GM19397 (cell line): ENCODE measurements around the gene RNF183.

Experiments used
- ATAC-seq: cut with Tn5 transposase; IDR thresholded peaks from one replicate; pipeline ENCODE4 v1.9.1; 2021; ENCODE audit warnings: mild to moderate bottlenecking, moderate library complexity; ENCODE audit not compliant: unreplicated experiment

RNF183 gene

DNA sequence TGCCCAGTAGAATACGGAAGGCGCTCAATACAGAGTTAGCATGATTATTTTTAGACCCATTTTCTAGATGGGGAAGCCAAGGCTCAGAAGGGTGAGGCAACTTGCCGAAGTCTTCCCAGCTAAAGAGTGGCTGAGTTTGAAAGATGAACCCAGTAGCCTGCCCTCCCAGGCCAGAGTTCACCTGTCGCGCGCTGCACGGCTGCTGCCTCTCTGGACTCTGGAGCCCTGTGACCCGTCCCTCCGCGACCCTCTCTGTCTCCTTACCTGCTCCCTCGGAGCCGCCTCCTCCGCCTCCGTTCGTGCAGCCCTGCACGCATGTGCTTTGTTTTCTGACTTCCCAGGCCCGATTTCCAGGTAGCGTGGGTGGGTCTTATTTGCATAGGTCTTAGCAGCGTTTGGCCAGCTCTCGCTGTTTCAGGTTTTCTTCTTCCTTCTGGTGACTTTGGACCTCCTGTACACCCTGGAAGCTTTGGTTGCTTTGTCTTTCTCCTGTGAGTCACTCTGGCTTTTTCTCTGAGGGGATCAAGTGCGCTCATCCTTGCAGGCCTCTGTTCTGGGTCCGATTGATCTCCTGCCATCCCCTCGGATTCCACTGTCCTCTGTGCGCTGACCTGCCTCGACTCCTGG is at the start of gene RNF183:
TSS of gene RNF183 (minus strand) at position 585 of the 627 bp plus-strand sequence. CDS start 5,192 bp downstream, outside the sequence.
- ATAC-seq, result no peak

GRCh38 chr9:113352411-113352810 is 49.2 kb upstream of the RNF183 start:
- no peak for ATAC-seq

DNA sequence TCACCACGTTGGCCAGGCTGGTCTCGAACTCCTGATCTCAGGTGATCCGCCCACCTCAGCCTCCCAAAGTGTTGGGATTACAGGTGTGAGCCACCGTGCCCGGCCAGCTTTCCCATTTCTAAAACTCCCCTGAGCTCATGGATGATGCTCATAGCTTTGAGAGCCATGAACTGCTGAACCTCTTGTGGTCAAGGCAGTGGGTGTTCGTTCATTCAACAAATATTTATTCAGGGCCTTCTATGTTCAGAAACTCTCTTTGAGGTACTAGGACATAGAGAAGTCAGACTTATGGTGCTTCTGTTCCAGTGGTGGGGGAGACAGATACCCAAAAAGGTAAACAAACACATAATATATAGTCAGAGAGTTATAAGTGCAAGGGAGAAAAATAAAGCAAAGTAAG is 48.8 kb upstream of the RNF183 start:
- ATAC-seq, result no peak

DNA sequence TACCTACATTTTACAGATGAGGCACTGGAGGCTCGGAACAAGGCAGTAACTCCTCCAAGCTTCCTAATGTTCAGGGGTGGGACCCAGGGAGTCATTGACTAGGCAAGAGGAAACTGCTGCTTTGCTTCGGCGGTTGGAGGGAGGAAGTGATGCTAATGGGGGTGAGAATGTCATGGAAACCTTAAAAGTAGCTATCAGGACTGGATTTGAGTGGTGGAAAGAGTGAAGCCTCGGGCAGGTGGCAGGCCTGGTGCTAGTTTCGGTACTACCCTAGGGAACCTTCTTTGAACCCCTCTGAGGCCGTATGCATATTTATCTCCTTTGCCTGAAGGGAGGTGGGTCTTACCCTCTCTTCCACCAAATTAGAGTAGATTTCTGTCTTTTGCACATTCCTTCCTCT is 47.8 kb upstream of the RNF183 start:
- ATAC-seq, result no peak

DNA sequence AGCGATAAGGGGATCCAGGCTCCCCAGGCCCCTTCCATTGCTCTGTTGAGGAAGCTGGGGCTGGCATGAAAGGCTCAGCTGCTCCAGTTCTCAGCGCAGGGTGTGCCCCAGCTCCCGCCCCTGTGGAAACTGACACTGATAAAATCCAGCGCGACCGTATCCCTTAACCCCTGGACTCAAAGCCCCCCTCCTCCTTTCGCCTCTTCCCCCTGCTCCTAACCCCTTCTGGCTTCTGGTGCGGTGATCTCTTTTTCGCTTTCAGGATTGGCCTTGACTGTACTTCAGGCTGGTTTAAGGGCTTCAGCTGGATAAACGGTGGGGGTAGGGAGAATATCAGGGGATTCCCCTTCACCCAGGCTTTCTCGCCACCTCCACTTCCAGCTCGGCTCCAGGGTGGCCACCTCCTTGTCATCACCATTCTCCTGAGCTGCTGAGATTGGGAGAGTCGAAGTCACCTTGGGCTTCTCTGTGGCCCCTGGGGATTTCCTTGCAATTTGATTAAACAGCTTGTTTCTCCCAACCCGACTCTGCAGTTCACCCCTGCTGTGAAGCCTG is 47.0 kb upstream of the RNF183 start:
- ATAC-seq, result no peak

DNA sequence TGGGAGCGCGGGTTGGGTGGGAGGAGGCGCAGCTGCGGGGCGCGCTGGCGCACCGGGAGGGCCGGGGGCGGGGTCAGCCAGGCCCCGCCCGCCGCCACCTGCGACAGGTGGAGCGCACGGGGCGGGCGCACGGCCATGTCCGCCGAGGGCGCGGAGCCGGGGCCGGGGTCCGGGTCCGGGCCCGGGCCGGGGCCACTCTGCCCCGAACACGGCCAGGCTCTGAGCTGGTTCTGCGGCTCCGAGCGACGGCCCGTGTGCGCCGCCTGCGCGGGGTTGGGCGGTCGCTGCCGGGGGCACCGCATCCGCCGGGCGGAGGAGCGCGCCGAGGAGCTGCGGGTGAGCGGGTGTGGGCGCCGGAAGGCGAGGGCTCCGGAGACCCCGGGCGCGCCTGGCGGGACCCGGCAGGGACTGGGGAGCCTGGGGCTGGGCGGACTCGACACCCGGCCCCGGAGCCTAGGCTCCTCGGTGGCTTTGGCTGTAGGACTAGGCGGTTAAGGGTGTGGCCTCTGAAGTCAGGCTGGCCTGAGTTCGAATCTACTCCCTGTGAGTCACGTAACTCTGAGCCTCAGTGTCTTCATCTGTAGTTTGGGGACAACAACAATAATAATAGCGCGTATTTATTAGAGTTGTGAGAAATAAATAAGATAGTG is 46.4 kb upstream of the RNF183 start, which contains the start of gene BSPRY:
TSS of gene BSPRY (plus strand) at position 97 of the 650 bp plus-strand sequence. CDS start at position 136, 39 bp downstream.
- peak; percentile 48 for ATAC-seq

DNA sequence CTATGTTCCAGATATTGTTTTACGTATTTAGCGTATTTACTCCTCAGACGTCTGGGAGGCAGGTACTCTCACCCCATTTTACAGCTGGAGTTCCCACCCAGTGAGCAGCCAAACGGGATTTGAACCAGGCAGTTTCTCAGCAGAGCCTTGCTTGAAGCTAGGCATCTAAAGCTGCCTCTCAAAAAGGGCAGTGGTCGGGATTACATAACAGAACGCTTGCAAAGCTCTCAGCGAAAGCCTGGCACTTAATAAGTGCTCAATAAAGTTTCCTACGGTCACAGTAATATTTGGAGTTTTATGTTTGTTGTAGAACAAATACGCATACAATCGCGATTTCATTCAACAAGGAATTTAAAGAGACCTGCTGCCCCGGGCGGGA is 45.9 kb upstream of the RNF183 start:
- ATAC-seq, result no peak

- no peak for ATAC-seq
These were observed 45.3 kb upstream of the RNF183 start for GRCh38 chr9:113348437-113348836.

- ATAC-seq, result no peak
These were observed 42.5 kb upstream of the RNF183 start for GRCh38 chr9:113345671-113346070.

DNA sequence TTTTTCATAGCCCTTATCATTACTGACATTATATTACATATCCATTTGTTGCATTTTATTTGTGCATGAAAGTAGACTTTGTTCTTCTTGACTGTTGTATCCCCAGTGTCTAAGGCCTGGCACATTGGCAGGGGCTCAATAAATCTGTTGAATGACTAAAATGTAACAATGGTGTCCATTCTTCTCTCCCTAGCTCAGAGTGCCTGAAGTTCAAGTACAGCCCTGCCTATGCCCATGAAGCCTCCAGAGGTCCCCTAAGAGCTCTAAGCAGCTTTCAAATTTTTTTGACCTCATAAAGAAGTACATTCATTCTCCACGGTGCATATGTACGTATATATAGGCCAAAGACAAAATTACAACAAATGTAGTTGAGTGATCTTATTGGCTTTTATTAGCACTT is 42.0 kb upstream of the RNF183 start:
- ATAC-seq, result no peak

DNA sequence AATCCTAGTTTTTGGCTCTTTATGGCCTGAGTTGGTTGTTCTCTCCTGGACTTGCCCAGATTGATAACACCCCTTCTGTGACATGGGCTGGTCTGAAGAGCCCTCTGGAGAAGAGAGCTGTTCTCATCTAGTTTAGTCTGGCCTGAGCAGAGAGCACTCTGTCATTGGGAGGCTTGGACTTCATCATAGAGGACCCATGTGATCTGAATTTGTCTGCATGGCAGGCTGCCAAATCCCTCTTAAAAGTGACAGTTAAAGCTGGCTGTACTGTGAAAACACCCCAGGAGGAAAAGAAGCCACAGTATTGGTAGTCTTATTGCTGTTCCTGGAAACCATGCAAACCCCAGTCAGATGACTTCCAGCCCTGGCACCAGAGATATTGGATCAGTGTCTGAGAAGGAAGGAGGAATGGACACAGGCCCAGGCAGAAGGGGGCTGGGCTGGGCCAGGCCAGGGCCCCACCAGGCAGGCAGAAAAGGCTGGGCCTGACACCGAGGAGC is 40.6 kb upstream of the RNF183 start:
- ATAC-seq, result no peak

GRCh38 chr9:113341712-113342410 is 38.7 kb upstream of the RNF183 start:
- ATAC-seq, result no peak

- peak; percentile 99 for ATAC-seq
These were observed 37.0 kb upstream of the RNF183 start, which contains the start of gene WDR31 for GRCh38 chr9:113340011-113340699. TSS of gene WDR31 (minus strand) at chr9:113340275. CDS start at chr9:113332022, 8,253 bp downstream.

GRCh38 chr9:113337714-113338113 is 34.5 kb upstream of the RNF183 start:
- ATAC-seq, result no peak

- ATAC-seq, result no peak
These were observed 28.6 kb upstream of the RNF183 start for GRCh38 chr9:113331780-113332179.

DNA sequence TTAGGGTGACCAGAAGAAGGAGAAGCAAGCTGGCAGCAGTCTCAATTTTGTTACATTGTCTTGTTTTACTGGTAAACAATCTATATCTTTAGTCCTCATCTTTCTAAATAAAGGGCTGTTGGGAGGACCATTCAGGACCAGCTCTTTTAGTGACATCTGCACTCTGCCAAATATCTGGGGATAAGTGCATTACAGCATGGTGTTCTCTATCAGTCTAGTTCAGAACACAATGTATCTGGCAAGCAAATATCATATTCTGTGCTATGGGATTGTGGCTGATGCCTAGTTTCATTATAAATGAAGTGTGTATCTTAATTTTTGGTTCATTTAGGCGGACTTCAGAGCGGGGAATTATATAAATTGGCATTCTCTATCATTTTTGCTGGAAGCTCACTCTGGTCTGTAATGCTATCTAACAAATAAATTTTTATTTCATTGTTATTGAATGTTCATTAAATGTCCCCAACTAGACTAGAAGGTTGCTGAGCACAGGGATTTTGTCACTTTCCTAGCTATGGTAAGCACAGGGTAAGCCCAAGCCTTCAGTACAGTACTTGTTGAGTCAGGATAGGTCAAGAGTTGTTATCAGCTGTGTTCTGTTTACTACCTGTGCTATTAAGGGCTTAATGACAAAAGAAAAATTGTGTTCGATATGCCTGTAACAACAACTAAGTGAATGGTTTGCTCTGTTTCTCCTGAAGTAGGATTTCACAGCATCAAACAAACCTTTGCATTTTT is 25.0 kb upstream of the RNF183 start:
- no peak for ATAC-seq

DNA sequence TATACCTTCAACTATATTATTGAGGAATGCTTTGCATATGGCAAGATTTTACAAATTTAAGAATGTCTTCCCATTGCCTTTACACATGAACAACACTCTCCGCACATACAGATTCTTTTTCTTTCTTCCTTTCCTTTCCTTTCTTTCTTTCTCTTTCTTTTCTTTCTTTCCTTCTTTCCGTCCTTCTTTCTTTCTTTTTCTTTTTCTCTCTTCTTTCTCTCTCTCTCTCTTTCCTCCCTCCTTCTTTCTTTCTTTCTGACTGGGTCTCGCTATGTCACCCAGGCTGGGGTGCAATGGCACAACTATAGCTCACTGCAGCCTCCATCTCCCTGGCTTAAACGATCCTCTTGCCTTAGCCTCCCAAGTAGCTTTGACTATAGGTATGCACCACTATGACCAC is 23.1 kb upstream of the RNF183 start:
- no peak for ATAC-seq

DNA sequence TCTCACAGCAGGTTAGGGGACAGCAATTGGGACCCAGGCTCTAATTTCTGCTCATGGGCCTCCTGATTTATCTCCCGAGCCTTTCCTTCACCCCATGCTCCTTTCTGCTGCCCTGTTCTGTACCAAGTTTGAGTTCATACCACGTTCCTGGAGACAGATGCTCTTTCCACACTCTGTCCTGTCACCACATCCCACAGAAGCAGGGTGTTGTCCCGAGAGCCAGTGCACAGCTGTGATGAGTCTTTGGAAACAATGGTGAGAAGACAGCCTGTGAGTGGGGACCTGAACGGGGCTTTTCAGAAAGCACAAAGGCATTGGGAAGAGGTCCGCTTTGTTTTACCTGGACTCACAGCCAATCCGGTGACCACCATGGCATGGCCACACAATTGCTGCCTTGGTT is 19.5 kb upstream of the RNF183 start:
- ATAC-seq, result no peak

DNA sequence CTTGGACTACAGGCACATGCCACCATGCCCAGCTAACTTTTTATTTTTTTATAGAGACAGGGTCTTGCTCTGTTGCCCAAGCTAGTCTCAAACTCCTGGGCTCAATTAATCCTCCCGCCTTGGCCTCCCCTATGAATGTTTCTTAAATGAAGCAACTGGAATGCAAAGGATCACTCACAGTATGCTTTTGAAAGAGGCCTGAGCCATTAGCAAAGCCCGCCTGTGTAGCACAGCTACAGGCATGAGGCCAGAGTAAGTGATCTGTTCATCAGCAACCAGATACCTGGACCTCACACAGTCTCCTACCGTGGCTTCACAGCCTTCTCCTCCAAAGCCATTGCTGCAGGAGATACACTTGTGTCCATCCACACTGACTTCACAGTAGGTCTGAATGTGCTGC is 16.9 kb upstream of the RNF183 start:
- no peak for ATAC-seq

DNA sequence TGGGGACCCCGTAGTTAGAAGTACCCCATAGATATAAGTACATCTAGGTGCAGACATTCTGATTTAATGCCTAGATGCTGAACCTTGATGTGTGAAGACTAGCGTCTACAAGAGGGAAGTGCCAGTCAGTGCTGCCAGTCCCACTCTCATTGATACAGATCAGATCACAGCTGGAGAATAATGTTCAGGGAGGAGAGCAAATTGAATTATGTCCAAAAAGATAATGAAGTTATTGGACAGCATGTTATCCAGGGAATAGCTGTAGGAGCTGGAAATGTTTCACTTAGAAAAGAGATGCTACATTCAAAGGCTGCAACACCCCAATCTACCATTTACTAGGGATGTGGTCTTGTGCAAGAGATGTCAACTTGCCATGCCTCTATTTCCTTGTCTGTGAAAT is 15.9 kb upstream of the RNF183 start:
- ATAC-seq, result no peak
